Activated CD8-positive, alpha-beta memory T cell treated with anti-CD3 and anti-CD28 coated beads for 4 hours (primary cell): ENCODE results near the gene SMAP2.
"Not testable (repeated sequence)": the region's sequence is repeated elsewhere in the genome, so short reads cannot be mapped to it uniquely, and the experiment has no call there.

ENCODE experiments used
- DNase-seq, 2 donors: peaks; one replicate each; pipeline ENCODE4 v3.0.0-alpha.2; 2020; ENCODE audit warnings: low read depth in 2 of 2

SMAP2 gene

GRCh38 chr1:40373323-40374283, at the start of gene SMAP2:
Gene SMAP2, plus strand, starts transcription at chr1:40373727. Its CDS starts 394 bp downstream, at chr1:40374121.
- DNase-seq = peak; percentile 88 to 90

- DNase-seq = not testable (repeated sequence)
Observed at GRCh38 chr1:40331403-40331802, 42.1 kb upstream of the SMAP2 start.

GRCh38 chr1:40332695-40333094, 40.8 kb upstream of the SMAP2 start:
- no peak for DNase-seq

- no peak for DNase-seq
Observed at GRCh38 chr1:40337443-40337842, 36.1 kb upstream of the SMAP2 start.

GRCh38 chr1:40338745-40339419, 34.6 kb upstream of the SMAP2 start:
- peak; percentile 77 to 86 for DNase-seq

- DNase-seq = no peak
Observed at GRCh38 chr1:40339420-40340323, 33.9 kb upstream of the SMAP2 start.

- no peak for DNase-seq
Observed at GRCh38 chr1:40341491-40342380, 31.8 kb upstream of the SMAP2 start.

GRCh38 chr1:40342381-40342717, 31.2 kb upstream of the SMAP2 start:
- DNase-seq = not testable (repeated sequence)

- DNase-seq = no peak
Observed at GRCh38 chr1:40344597-40344996, 28.9 kb upstream of the SMAP2 start.

GRCh38 chr1:40350391-40350790, 23.1 kb upstream of the SMAP2 start:
- no peak for DNase-seq

GRCh38 chr1:40351124-40351523, 22.4 kb upstream of the SMAP2 start:
- DNase-seq = no peak

- no peak for DNase-seq
Observed at GRCh38 chr1:40352126-40352525, 21.4 kb upstream of the SMAP2 start.

GRCh38 chr1:40353082-40353481, 20.4 kb upstream of the SMAP2 start:
- no peak for DNase-seq

GRCh38 chr1:40357625-40358024, 15.9 kb upstream of the SMAP2 start:
- DNase-seq = no peak

- DNase-seq = no peak
Observed at GRCh38 chr1:40360631-40361030, 12.9 kb upstream of the SMAP2 start.

- DNase-seq = no peak
Observed at GRCh38 chr1:40361201-40361600, 12.3 kb upstream of the SMAP2 start.

GRCh38 chr1:40361637-40362036, 11.9 kb upstream of the SMAP2 start:
- no peak for DNase-seq

GRCh38 chr1:40362199-40362598, 11.3 kb upstream of the SMAP2 start:
- no peak for DNase-seq

GRCh38 chr1:40362699-40363098, 10.8 kb upstream of the SMAP2 start:
- DNase-seq = no peak

- DNase-seq = no peak
Observed at GRCh38 chr1:40363721-40364120, 9.8 kb upstream of the SMAP2 start.

- DNase-seq = no peak
Observed at GRCh38 chr1:40371707-40372258, 1.7 kb upstream of the SMAP2 start.
